AG04449 (cell line): ENCODE data around the gene SCYGR4.

Source experiments
- CTCF ChIA-PET: fragments of 350-600 bp; formaldehyde crosslinking; extraction: SDS; loops from one replicate; lab custom pipeline; 2021; ENCODE audit warnings: antibody characterized with exemption; lab: Yijun Ruan, JAX
- POLR2A ChIA-PET: fragments of 400-600, 350-600 bp; formaldehyde crosslinking; extraction: SDS; loops from one replicate; lab custom pipeline; 2020; ENCODE audit warnings: antibody characterized with exemption, inconsistent platforms; lab: Yijun Ruan, JAX
- DNase-seq: peaks from one replicate; pipeline ENCODE4 v3.0.0-alpha.2; 2010; ENCODE audit warnings: low read depth, low spot score
- H3K4me3 ChIP-seq: 2 replicates; pipeline ENCODE4 v1.5.1; 2011; ENCODE audit warnings: low read depth, mild to moderate bottlenecking, control low read depth, low read length
- CTCF ChIP-seq: IDR thresholded peaks from one replicate; pipeline ENCODE4 v1.5.1; 2011; ENCODE audit warnings: mild to moderate bottlenecking, moderate library complexity, low read length, control low read depth, inconsistent platforms; ENCODE audit not compliant: insufficient read depth; ENCODE audit errors: missing control alignments

The SCYGR4 gene

GRCh38 chr2:227629435-227629834 is 12.1 kb downstream of the SCYGR4 start:
- TF ChIP-seq CTCF = no peak
- no peak overlapping the region for H3K4me3 ChIP-seq
- POLR2A ChIA-PET = no interaction called here
- no peak for DNase-seq
- CTCF ChIA-PET = interaction anchor here (1.7 kb wide), 1 partner anchor 29 kb away, joined by 7 read pairs; no protein-coding TSS in a partner anchor

- no peak for DNase-seq
- ChIA-PET CTCF (interaction anchor here (4.9 kb wide), 1 partner anchor 28 kb away, joined by 21 read pairs; no protein-coding TSS in a partner anchor), POLR2A (no interaction called here)
- TF ChIP-seq CTCF = no peak
- H3K4me3 ChIP-seq = no peak overlapping the region
Measured at GRCh38 chr2:227630322-227630721, 13.0 kb downstream of the SCYGR4 start.

GRCh38 chr2:227632827-227633226 is 15.5 kb downstream of the SCYGR4 start:
- no peak for DNase-seq
- no peak overlapping the region for H3K4me3 ChIP-seq
- TF ChIP-seq CTCF = no peak
- ChIA-PET CTCF (interaction anchor here (4.9 kb wide), 1 partner anchor 26 kb away, joined by 21 read pairs; no protein-coding TSS in a partner anchor), POLR2A (no interaction called here)

GRCh38 chr2:227634201-227634600 is 16.9 kb downstream of the SCYGR4 start:
- CTCF ChIA-PET = interaction anchor here (2.1 to 4.9 kb wide), 2 partner anchors 24 to 132 kb away, joined by 6 to 21 read pairs; no protein-coding TSS in a partner anchor
- no peak for DNase-seq
- no peak for TF ChIP-seq CTCF
- H3K4me3 ChIP-seq = no peak overlapping the region
- POLR2A ChIA-PET = no interaction called here

DNA sequence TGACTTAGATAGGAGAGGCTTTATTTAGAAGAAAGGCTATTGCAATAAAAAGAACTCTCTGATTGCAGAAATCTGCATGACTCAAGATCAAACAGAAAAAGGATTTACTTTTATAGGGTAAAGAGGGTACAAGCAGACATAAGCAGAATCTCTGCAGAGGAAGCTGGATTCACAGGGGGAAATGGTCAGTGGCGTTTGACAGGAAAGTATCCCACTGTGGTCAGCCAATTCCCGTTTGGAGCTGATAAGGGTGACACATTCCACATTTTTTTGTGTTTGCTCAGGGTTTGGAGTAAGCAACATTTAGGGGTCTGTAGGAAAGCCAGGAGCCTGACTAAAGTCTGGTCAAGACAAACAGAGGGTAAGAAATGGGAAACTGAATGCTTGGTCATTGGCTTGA is 25.4 kb downstream of the SCYGR4 start:
- CTCF ChIA-PET = no interaction called here
- H3K4me3 ChIP-seq = no peak overlapping the region
- DNase-seq = no peak
- TF ChIP-seq CTCF = no peak
- POLR2A ChIA-PET = no interaction called here

GRCh38 chr2:227643990-227644551 is 26.8 kb downstream of the SCYGR4 start:
- ChIA-PET POLR2A (no interaction called here), CTCF (interaction anchor here (1.1 kb wide), 1 partner anchor 15 kb away, joined by 4 read pairs; no protein-coding TSS in a partner anchor)

More at GRCh38 chr2:227643990-227644551, 26.8 kb downstream of the SCYGR4 start:
- TF ChIP-seq CTCF = no peak
- no peak for DNase-seq
- no peak overlapping the region for H3K4me3 ChIP-seq
